LNCaP clone FGC (cell line): ENCODE measurements around the gene CYP26B1.

Experiments used
- DNase-seq: peaks from one replicate; pipeline ENCODE4 v3.0.0-alpha.2; 2011; ENCODE audit warnings: low read depth
- H3K4me3 ChIP-seq: 2 replicates; pipeline ENCODE4 v1.5.1; 2011; ENCODE audit warnings: mild to moderate bottlenecking, low read depth, low read length, control low read depth
- TF ChIP-seq, protein P1 (sequence below): IDR thresholded peaks from 2 replicates; pipeline ENCODE4 v1.5.1; 2012; ENCODE audit warnings: mild to moderate bottlenecking; ENCODE audit not compliant: control insufficient read depth, insufficient read depth; ENCODE audit errors: extremely low read depth

The CYP26B1 gene

DNA sequence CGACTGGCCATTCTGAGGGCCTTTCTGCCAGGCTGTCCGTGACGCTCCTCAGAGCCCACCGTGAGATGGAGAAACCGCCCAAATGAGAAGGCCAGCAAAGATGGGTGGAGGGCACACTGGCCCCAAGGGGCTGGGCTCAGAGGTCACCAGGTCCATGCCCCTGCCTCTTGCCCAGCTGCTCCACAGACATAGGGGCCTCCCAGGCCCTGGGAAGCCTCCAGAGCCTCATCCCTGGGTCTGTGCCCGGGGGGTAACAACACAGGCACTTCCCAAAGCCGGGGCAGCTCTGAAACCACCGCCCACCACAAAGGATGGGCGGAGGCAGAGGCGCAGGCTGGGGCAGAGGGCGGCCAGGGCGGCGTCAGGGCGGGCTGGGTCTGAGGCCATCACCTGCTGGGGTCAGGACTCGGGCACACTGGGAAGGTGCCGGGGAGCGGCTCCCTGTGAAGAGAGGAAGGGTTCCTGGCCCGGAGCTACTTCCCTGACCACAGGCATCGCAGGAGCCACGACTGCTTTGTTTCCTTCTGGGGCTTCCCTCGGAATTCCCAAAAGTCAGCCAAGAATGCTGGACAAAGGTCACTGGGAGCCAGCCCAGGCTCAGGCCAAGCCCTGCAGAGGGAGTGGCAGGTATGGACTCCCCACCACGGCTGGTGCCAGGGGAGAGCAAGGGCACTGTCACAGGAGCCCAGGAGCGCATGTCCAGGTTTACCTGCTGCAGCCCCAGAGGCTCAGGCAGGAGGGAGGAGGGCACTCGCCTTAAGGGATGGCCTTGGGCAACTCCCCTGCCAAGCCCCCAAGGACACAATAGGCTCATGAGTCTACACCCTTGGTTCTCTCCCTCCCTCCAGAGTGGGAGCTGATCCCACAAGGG is 9.4 kb downstream of the CYP26B1 start:
- no peak overlapping the region for H3K4me3 ChIP-seq
- TF ChIP-seq, protein P1, sequence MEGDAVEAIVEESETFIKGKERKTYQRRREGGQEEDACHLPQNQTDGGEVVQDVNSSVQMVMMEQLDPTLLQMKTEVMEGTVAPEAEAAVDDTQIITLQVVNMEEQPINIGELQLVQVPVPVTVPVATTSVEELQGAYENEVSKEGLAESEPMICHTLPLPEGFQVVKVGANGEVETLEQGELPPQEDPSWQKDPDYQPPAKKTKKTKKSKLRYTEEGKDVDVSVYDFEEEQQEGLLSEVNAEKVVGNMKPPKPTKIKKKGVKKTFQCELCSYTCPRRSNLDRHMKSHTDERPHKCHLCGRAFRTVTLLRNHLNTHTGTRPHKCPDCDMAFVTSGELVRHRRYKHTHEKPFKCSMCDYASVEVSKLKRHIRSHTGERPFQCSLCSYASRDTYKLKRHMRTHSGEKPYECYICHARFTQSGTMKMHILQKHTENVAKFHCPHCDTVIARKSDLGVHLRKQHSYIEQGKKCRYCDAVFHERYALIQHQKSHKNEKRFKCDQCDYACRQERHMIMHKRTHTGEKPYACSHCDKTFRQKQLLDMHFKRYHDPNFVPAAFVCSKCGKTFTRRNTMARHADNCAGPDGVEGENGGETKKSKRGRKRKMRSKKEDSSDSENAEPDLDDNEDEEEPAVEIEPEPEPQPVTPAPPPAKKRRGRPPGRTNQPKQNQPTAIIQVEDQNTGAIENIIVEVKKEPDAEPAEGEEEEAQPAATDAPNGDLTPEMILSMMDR: no peak
- no peak for DNase-seq

DNA sequence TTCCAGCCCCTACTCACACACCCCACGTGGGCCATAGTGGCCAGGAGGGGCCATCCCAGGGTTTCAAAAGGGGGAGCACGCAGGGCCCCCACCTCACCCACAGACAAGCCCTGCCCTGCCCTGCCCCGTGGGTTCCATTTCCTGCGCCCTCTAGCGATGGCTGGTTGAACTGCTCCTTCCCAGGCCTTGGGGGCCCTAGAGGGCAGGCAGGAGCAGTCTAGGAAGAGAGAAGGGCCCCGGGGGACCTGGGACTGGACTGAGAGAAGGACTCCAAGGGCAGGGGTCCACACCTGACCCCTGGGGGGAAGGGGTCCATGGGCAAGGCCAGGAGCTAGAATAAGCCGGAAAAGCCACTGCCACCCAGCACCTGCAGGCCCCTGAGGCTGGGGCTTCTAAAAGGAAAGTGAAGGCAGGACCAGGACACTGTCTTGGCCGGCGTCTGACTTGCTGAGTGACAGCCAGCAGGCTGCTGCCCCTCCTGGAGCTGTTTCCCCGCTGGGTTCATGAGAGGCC is 10.1 kb downstream of the CYP26B1 start:
- no peak overlapping the region for H3K4me3 ChIP-seq
- DNase-seq: no peak
- TF ChIP-seq, protein P1: peak; percentile 82

DNA sequence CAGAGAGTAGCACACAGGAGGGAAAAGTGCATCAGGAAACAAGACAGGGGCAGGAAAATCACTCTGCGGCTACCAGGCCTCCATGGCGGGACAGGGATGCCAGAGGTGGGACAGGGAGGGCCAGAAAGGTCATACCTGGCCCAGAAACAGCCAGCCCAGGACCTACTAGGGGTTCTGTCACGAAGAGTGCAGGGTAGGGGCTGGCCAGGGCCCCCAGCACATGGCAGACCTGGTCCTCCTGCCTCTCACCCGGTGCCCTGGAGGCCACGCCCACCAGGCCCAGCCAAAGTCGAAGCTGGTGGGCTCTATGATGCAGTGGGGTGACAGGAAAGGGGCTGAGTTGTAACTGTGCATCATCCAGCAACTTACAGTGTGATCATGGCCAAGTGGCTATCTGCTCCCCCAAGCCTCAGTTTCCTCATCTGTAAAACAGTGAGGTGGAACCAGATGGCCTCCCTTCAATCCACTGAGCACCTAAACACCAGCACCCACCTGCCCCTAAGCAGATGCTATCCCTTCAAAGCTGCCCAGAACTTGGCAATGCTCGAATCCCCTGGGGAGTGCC is 10.6 kb downstream of the CYP26B1 start:
- no peak overlapping the region for H3K4me3 ChIP-seq

DNA sequence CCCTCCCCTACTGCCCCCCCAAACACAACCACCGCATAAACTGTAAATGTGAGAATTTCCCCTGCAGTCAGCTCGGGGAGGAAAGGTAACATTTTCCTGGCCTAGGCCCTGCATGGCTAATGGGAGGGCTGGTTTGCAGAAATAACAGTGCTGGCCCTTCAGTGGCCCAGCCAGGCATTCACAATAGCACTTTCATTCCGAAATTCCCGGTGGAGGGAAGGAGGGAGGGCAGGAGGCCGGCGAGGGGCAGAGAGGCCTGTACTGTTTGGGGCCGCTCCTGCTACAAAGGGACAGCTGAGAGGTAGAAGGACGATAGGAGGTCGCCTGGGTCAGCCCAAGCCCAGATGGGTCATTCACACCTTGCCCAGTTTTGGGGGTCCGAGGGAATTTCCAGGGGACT is 11.3 kb downstream of the CYP26B1 start:
- H3K4me3 ChIP-seq: no peak overlapping the region
- no peak for DNase-seq
- TF ChIP-seq, protein P1: no peak

More for the DNA sequence above, 10.6 kb downstream of the CYP26B1 start:
- no peak for DNase-seq
- TF ChIP-seq, protein P1: no peak

DNA sequence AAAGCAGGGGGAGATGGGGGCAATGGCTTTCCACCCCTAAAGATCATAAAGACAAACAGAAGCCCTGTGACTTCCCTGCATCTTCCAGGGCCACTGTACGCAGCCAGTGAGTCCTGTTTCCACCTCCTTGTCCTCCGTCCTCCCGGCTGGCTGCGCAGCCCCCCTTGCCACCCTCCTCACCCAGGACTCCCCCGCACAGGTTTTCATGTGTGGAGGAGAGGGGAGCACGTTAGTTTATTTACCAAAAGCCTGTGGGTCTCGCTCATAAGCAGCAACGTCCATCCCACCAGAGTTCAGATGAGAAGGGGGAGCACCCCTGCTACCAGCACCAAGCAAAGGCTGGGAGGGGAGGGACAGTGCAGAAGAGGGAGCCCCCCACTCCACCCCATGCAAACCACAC is 11.7 kb downstream of the CYP26B1 start:
- DNase-seq: no peak
- TF ChIP-seq, protein P1: no peak
- no peak overlapping the region for H3K4me3 ChIP-seq

DNA sequence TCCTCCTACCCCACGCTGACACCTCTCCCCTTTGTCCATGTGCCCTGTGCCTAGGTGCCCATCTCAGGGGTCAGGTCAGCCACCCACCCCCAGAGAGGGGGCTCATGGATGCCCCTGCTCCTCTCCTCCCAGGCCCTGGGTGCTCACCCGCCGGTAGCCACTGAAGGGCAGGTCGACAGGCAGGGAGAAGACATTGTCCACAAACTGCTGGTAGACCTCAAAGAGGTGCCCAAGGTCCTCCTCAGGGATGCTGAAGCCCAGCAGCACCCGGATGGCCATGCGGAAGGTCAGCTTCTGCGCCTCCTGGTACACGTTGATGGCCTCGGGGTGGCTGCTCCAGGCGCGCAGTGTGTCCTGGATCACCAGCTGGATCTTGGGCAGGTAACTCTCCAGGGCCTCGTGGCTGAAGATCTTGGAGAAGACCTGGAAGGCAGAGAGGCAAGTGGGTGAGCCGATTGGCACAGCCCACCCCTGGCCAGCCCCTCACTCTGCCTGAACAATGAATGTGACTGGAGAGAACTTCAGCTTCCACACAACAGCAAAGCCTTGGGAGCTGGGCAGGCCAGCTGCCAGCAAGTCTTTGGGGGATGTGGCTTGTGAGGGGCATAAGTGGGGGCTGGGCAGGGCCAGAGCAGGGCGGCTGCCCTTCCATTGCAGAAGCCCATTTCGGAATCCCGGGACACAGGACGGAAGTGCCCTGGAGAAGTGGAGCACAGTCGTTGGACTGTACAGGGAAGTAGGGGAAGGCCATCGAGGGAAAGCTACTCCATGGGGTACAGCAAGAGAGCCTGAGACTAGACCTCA is 12.5 kb downstream of the CYP26B1 start:
- TF ChIP-seq, protein P1: no peak
- no peak for DNase-seq
- no peak overlapping the region for H3K4me3 ChIP-seq
